NCI-H146 treated with DMSO at 0.1 percent for 48 hours (cell line): ENCODE measurements around the gene MMADHC.

Experiments used
- DNase-seq: peaks from one replicate; lab custom pipeline; 2025; ENCODE audit not compliant: unreplicated experiment; lab: John Stamatoyannopoulos, UW

MMADHC gene

GRCh38 chr2:149559341-149560068, 28.1 kb downstream of the MMADHC start:
- no peak for DNase-seq

DNA sequence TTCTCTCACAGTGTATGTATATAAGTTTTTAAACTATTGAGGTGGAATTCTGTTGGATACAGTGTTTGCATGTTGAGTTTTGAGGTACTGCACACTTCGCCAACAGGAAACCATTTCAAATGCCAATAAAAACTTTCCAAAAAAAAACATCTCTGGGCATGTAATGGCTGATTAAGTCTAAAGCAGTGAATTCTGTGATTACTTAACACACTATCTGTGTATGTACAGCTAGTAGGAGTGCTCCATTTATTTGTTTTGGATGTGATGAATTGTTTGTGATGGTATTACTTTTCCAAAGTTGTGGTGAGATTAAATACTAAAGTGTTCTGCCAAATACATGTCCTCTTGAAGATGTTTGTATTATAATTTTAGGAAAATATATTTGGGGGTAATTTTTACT, 31.1 kb downstream of the MMADHC start:
- no peak for DNase-seq

GRCh38 chr2:149552830-149553229, 34.7 kb downstream of the MMADHC start:
- DNase-seq = no peak

DNA sequence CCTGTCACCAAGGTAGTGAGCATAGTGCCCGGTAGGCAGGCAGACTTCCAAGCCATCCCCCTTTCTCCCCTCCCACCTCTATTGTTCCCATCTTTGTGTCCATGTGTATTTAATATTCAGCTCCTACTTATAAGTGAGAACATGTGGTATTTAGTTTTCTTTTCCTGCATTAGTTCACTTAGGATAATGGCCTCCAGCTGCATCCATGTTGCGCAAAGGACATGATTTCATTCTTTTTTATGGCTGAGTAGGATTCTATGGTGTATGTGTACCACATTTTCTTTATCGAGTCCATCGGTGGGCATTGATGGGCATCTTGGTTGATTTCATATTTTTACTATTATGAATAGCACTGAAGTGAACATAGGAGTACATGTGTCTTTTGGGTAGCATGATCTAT, 35.3 kb downstream of the MMADHC start:
- DNase-seq = no peak

GRCh38 chr2:149544692-149545091, 42.9 kb downstream of the MMADHC start:
- no peak for DNase-seq

DNA sequence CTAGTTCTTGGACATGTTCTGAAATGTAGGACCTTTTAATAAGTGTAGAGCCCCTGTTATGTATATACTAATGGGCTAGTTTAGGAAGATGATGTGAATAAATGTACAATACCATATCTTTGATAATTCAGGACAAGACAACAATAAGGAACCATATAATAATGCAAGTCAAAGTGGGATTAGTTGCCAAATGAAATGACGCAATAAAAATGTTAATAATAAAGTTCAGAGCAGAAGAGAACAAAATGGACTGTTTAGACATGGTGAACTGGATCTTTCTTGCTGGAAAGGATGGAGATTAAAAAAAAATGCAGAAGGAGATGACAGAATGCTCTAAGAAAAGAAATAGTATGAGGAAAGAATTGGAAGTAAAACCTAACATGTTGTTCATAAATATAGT, 43.7 kb downstream of the MMADHC start:
- DNase-seq = no peak

- DNase-seq = no peak
Measured at GRCh38 chr2:149540138-149540537, 47.4 kb downstream of the MMADHC start.

DNA sequence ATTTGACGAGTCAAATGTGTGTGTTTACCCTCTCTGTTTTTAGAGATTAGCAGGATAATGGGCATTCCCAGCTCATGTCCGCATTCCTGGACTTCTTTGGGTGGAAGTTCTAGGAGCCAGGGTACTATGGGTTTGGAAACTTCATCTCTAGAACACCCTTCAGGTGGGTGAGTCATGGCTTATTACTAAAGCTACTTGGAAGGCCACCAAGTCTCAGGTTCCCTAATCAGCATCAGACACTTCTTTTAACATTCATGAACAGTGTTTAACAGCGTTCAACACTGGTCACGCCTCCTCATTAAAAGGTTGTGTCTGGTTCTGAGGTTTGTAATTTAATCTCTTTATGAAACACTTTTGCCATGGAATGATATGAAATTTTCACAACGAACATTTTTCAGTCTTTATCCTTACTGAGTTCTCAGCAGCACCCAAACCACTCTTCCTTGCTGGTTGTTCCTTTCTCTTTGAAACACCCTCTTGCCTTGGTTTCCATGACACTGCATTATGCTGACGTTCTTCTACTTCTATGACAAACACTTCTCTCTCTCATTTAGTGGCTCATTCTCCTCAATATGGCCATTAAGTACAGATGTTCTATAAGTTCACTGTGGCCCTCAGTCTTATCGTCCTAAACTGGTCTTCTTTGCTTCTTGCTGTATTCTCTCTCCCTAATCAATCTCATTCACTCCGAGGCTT, 49.3 kb downstream of the MMADHC start:
- DNase-seq = no peak

DNA sequence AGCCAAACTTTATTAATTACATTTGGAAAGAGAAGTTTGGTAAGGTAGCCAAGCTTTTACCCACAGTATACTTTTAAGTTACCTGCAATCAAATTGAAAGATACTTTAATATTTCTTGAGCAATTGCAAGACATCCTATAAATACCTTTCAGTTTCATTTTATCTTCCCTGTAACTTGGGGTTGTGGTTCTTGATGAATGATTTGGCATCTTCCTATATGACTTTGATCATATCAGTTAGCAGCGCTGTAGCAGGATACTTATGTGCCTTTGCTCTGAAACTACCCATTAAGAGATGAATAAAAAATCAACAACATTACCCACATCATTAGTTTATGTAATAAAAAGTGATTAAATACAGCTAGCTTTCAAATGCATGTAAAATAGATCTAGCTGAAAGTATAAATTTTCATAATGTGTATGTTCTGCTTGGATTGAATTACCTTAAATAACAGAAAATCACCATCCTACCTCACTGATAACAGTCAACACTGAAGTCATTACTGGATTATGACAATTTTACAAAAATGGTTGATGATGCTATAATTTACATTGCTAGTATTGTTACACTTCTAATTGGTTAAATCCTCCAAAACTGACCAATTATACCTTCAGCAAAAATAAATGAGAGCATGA, 50.4 kb downstream of the MMADHC start:
- DNase-seq = no peak

DNA sequence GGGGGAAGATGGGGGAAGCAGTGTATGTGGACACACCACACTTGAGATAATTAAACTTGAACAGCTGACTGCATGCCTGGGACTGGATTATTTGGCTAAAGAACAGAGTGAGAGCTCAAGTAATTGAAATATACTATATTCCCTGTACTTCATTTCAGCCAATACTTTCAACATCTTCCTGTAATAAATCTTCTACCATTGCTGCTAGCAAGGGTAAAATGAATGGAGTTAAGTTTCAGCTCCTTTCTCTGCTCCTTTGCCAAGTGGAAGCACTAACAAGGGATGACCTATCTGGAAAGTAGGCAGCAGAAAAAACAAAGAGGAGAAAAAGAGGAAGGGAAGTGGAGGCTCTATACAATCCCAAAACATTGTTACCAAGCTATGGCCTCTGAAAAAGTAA, 50.9 kb downstream of the MMADHC start:
- no peak for DNase-seq

GRCh38 chr2:149534674-149535073, 52.9 kb downstream of the MMADHC start:
- DNase-seq = no peak

- DNase-seq = no peak
Measured at GRCh38 chr2:149528983-149529382, 58.6 kb downstream of the MMADHC start.

- no peak for DNase-seq
Measured at GRCh38 chr2:149527998-149528755, 59.4 kb downstream of the MMADHC start.

DNA sequence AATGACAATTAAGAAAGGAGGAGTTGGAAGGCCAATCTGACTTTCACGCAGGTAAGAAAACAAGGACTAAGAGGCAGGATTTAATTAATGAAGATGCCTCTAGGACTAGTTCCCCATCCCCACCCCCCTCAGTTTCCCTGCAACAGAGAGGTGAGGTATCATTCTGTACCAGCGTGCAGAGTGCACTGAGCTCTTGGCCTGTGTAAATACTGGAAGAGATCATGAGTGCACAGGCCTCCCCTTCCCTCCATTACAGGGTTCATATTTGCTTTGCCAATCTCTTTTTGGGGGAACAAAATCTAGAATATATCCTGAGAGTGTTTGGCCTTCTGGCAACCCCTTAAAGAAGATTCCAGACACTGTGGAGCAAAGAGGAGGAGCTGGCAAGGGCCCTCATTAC, 60.9 kb downstream of the MMADHC start:
- no peak for DNase-seq

GRCh38 chr2:149525323-149525722, 62.3 kb downstream of the MMADHC start:
- DNase-seq = no peak
